ENCODE data around the gene XCR1. TPM values are rescaled to one million over a fixed set of nuclear protein-coding genes. Genes with fewer than 3 reads are reported as not detected.
"Not testable (repeated sequence)": the region's sequence is repeated elsewhere in the genome, so short reads cannot be mapped to it uniquely, and the experiment has no call there.

The XCR1 gene
- total and polyA plus RNA-seq, 4 donors, result 0.26 to 0.63 TPM; not detected in 2

DNA sequence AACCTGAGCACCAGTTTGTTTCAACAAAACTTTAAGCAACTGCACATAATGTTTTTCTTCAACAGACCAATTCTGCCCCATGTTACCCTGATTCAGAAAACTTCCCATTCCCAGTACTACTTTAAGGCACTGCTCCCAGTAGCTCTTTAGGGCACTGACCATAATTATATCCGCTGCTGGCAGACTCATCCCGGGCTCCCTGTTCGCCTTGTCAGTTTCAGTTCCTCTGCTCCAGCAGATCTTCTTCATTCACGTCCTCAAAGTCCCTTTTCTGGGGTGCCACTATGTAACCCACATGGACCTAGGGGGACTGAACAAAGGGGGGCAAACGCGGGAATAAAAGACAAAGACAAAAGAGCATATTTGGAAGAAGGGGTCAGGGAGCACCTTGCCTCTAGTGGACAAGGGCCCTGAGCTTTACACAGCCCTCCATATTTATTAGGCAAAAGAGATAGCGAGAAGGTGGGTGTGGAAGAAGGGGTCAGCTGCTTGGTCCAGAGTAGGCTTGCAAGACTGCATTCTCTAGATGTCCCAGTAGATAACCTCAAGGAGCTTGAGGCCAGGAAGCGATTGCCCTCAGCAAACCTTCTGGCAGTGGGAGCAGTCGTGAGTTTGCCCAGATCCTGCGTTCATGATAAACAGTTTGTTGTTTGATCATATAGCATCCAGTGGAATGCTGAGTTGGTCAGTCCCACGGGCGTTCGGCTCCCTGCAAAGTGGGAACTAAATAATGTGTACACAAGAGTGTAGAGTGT lies 26.7 kb upstream of the XCR1 start:
- WGBS, 2 donors, result 88 to 90% methylated on average over 13 of the region's 13 CpGs
- intact Hi-C loops (cut with DNase I); H3K36me3 ChIP-seq (ENCODE audit: control insufficient read depth in 1 of 2, insufficient read depth in 2 of 2, low read length in 1 of 2); ATAC-seq (ENCODE audit: low FRiP score); H3K27me3 ChIP-seq (ENCODE audit: control insufficient read depth in 1 of 2, insufficient read depth in 2 of 2, low read length in 1 of 2); H3K4me1 ChIP-seq (ENCODE audit: control insufficient read depth in 1 of 2, insufficient read depth in 2 of 2, low read length in 2 of 2); H3K9me3 ChIP-seq (ENCODE audit: control insufficient read depth, low read length); DNase-seq; H3K27ac ChIP-seq (ENCODE audit: low read depth in 1 of 2, low read length in 2 of 2); H3K4me3 ChIP-seq (ENCODE audit: low read length in 2 of 2): not testable (repeated sequence)

DNA sequence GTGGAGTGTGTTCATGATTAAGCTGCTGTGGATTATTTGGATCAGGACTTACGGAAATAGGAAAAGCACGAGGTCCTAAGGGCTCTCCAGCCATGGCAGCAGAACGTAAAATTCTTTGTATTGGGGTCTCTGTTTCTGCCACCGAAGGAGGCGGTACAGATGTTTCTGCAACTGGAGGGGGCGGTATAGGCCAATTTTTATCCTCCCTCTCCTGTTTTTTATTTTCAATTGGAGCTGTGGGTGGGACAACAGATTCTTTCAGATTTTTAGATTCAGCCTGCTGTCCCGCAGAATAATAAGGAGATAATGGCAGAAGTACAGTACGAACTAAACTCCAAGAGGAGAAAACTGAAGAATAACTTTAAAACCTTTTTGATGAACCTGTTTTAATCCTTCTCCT lies 26.0 kb upstream of the XCR1 start:
- H3K4me1 ChIP-seq (ENCODE audit: control insufficient read depth in 1 of 2, insufficient read depth in 2 of 2, low read length in 2 of 2); DNase-seq; H3K36me3 ChIP-seq (ENCODE audit: control insufficient read depth in 1 of 2, insufficient read depth in 2 of 2, low read length in 1 of 2); H3K27me3 ChIP-seq (ENCODE audit: control insufficient read depth in 1 of 2, insufficient read depth in 2 of 2, low read length in 1 of 2); H3K27ac ChIP-seq (ENCODE audit: low read depth in 1 of 2, low read length in 2 of 2); H3K9me3 ChIP-seq (ENCODE audit: control insufficient read depth, low read length); ATAC-seq (ENCODE audit: low FRiP score); intact Hi-C loops (cut with DNase I); H3K4me3 ChIP-seq (ENCODE audit: low read length in 2 of 2): not testable (repeated sequence)
- WGBS, 2 donors, result 58 to 64% methylated on average over 8 of the region's 8 CpGs

DNA sequence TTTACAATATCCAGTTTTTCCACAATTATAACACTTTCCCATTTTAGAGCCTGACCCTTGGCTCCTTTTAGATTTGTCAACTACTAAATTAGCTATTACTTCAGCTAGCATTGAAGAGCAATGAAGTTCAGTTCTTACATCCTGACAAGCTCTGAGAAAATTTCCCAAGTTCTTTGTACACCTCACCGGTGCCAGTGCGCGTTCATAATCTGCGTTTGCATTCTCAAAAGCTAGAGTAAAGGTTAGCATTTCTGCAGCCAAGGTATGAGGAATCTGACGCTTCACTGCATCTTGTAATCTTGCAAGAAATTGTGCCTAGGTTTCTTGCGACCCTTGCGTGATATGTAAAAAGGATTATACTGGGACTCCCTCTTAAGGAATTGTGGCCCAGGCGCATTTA lies 25.2 kb upstream of the XCR1 start:
- Histone ChIP-seq H3K9me3 (ENCODE audit: control insufficient read depth, low read length) (no peaks in the 10 kb centered on the region), H3K4me3 (ENCODE audit: low read length in 2 of 2) (no peak overlapping the region), H3K27ac (ENCODE audit: low read depth in 1 of 2, low read length in 2 of 2) (no peak overlapping the region), H3K36me3 (ENCODE audit: control insufficient read depth in 1 of 2, insufficient read depth in 2 of 2, low read length in 1 of 2) (no peaks in the 10 kb centered on the region), H3K4me1 (ENCODE audit: control insufficient read depth in 1 of 2, insufficient read depth in 2 of 2, low read length in 2 of 2) (peaks cover 0 to 2% of the 10 kb centered on the region in 2 donors), H3K27me3 (ENCODE audit: control insufficient read depth in 1 of 2, insufficient read depth in 2 of 2, low read length in 1 of 2) (no peaks in the 10 kb centered on the region)
- intact Hi-C loops (cut with DNase I), result no loop called here
- ATAC-seq (ENCODE audit: low FRiP score) (no peak), DNase-seq (no peak)
- WGBS, 2 donors, result 93% methylated on average over 8 of the region's 8 CpGs

DNA sequence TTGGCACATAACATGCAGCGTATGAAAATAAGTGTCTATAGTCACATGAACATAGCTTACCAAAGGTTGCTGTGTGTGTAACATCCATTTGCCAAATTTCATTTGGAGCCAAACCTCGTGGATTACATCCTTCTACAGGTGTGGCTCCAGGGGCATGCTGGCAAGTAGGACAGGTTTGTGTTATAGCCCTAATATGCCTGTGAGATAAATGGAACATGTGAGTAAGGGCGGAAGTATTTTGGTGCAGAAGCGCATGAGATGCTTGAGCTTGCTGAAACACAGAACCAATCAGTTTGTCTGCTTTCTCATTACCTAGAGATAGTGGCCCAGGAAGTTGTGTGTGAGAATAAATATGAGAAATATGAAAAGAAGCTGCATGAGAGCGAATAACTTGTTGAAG lies 21.8 kb upstream of the XCR1 start:
- WGBS, 2 donors, result 80 to 83% methylated on average over 5 of the region's 5 CpGs

DNA sequence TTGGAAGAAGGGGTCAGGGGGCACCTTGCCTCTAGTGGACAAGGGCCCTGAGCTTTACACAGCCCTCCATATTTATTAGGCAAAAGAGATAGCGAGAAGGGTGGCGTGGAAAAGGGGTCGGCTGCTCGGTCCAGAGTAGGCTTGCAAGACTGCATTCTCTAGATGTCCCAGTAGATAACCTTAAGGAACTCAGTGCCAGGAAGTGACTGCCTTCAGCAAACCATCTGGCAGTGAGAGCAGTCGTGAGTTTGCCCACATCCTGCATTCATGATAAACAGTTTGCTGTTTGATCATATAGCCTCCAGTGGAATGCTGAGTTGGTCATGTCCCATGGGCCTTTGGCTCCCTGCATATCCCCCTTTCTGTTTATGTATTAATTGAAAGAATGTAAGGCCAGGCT lies 18.9 kb upstream of the XCR1 start:
- H3K27me3 ChIP-seq (ENCODE audit: control insufficient read depth in 1 of 2, insufficient read depth in 2 of 2, low read length in 1 of 2); ATAC-seq (ENCODE audit: low FRiP score); H3K9me3 ChIP-seq (ENCODE audit: control insufficient read depth, low read length); H3K27ac ChIP-seq (ENCODE audit: low read depth in 1 of 2, low read length in 2 of 2); H3K36me3 ChIP-seq (ENCODE audit: control insufficient read depth in 1 of 2, insufficient read depth in 2 of 2, low read length in 1 of 2); H3K4me3 ChIP-seq (ENCODE audit: low read length in 2 of 2); DNase-seq; H3K4me1 ChIP-seq (ENCODE audit: control insufficient read depth in 1 of 2, insufficient read depth in 2 of 2, low read length in 2 of 2): not testable (repeated sequence)
- intact Hi-C loops (cut with DNase I), result loop anchor here in 1 of 2 donors (5.0 kb wide), 1 partner anchor 36 kb away; no protein-coding TSS in a partner anchor
- WGBS, 2 donors, result 81 to 82% methylated on average over 5 of the region's 5 CpGs

More for the DNA sequence above, 21.8 kb upstream of the XCR1 start:
- Histone ChIP-seq H3K4me3 (ENCODE audit: low read length in 2 of 2) (no peak overlapping the region), H3K27me3 (ENCODE audit: control insufficient read depth in 1 of 2, insufficient read depth in 2 of 2, low read length in 1 of 2) (no peaks in the 10 kb centered on the region), H3K36me3 (ENCODE audit: control insufficient read depth in 1 of 2, insufficient read depth in 2 of 2, low read length in 1 of 2) (no peaks in the 10 kb centered on the region), H3K27ac (ENCODE audit: low read depth in 1 of 2, low read length in 2 of 2) (no peak overlapping the region), H3K4me1 (ENCODE audit: control insufficient read depth in 1 of 2, insufficient read depth in 2 of 2, low read length in 2 of 2) (peaks cover 0 to 2% of the 10 kb centered on the region in 2 donors), H3K9me3 (ENCODE audit: control insufficient read depth, low read length) (no peaks in the 10 kb centered on the region)
- ATAC-seq (ENCODE audit: low FRiP score) (no peak), DNase-seq (no peak)
- intact Hi-C loops (cut with DNase I), result loop anchor here in 1 of 2 donors (5.0 kb wide), 1 partner anchor 33 kb away; no protein-coding TSS in a partner anchor

DNA sequence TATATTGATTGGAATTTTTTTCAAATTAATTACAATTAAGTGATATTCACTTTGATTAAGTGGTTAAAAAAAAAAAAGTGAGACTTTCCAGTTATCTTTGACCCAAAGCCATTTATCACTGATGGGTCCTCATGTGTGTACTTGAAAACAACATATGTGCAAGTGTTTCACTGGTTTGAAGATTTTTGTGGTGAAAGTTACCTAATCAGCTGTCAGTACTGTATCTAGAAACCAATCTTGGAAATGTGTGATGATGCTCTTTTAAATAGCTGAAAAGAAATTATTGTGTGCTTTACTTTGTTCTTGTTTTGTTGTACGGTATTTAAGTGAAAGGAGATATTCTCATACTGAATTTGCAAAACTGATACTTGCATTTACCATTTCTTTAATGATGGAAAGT lies 11.6 kb upstream of the XCR1 start:
- H3K27ac ChIP-seq (ENCODE audit: low read depth in 1 of 2, low read length in 2 of 2), result no peak overlapping the region
- no peak overlapping the region for H3K4me3 ChIP-seq (ENCODE audit: low read length in 2 of 2)
- H3K27me3 ChIP-seq (ENCODE audit: control insufficient read depth in 1 of 2, insufficient read depth in 2 of 2, low read length in 1 of 2), result peaks cover 0 to 1% of the 10 kb centered on the region in 2 donors
- no peak for DNase-seq
- no peaks in the 10 kb centered on the region for H3K9me3 ChIP-seq (ENCODE audit: control insufficient read depth, low read length)
- WGBS, 2 donors, result 91 to 92% methylated on average over 1 of the region's 1 CpG
- ATAC-seq (ENCODE audit: low FRiP score), result no peak
- intact Hi-C loops (cut with DNase I), result no loop called here
- no peaks in the 10 kb centered on the region for H3K4me1 ChIP-seq (ENCODE audit: control insufficient read depth in 1 of 2, insufficient read depth in 2 of 2, low read length in 2 of 2)
- H3K36me3 ChIP-seq (ENCODE audit: control insufficient read depth in 1 of 2, insufficient read depth in 2 of 2, low read length in 1 of 2), result no peaks in the 10 kb centered on the region

DNA sequence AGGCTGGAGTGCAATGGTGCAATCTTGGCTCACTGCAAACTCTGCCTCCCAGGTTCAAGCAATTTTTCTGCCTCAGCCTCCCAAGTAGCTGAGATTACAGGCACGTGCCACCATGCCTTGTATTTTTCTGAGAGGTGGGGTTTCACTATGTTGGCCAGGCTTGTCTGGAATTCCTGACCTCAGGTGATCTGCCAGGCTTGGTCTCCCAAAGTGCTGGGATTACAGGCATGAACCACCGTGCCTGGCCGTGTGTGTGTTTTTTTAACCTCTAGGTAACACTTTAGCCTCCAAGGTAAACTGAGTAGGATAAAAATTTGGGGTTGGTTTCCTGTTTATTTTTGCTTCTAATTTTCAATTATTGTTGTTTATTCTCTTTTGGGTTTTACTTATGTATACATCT lies 10.8 kb upstream of the XCR1 start:
- H3K9me3 ChIP-seq (ENCODE audit: control insufficient read depth, low read length); intact Hi-C loops (cut with DNase I); H3K27me3 ChIP-seq (ENCODE audit: control insufficient read depth in 1 of 2, insufficient read depth in 2 of 2, low read length in 1 of 2); H3K27ac ChIP-seq (ENCODE audit: low read depth in 1 of 2, low read length in 2 of 2); H3K36me3 ChIP-seq (ENCODE audit: control insufficient read depth in 1 of 2, insufficient read depth in 2 of 2, low read length in 1 of 2); ATAC-seq (ENCODE audit: low FRiP score); H3K4me3 ChIP-seq (ENCODE audit: low read length in 2 of 2); DNase-seq; H3K4me1 ChIP-seq (ENCODE audit: control insufficient read depth in 1 of 2, insufficient read depth in 2 of 2, low read length in 2 of 2): not testable (repeated sequence)
- WGBS, 2 donors, result 40 to 54% methylated on average over 3 of the region's 3 CpGs

DNA sequence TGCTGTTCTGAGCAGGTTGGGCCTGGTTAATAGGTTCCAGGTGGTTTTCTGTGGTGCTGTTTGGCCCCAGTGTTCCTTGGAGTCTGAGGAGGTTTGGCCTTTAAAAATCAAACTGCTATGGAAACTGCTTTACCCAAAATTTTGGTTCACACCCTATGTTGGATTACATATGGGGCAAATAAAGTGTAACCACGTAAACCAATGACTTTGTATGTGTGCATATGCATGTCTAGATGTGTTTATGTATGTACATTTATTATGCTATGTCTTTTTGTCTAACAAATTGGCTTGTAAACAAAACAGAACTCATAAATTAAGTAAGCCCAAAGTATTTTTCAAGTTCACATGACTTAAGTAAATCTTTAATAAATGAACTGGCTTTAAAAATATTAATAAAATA lies 8.9 kb upstream of the XCR1 start:
- H3K4me1 ChIP-seq (ENCODE audit: control insufficient read depth in 1 of 2, insufficient read depth in 2 of 2, low read length in 2 of 2), result no peaks in the 10 kb centered on the region
- no peak overlapping the region for H3K27ac ChIP-seq (ENCODE audit: low read depth in 1 of 2, low read length in 2 of 2)
- no peaks in the 10 kb centered on the region for H3K9me3 ChIP-seq (ENCODE audit: control insufficient read depth, low read length)
- DNase-seq (no peak), ATAC-seq (ENCODE audit: low FRiP score) (no peak)
- 85 to 96% methylated on average over 1 of the region's 1 CpG for WGBS, 2 donors
- intact Hi-C loops (cut with DNase I), result no loop called here
- H3K36me3 ChIP-seq (ENCODE audit: control insufficient read depth in 1 of 2, insufficient read depth in 2 of 2, low read length in 1 of 2), result no peaks in the 10 kb centered on the region
- H3K4me3 ChIP-seq (ENCODE audit: low read length in 2 of 2), result no peak overlapping the region
- H3K27me3 ChIP-seq (ENCODE audit: control insufficient read depth in 1 of 2, insufficient read depth in 2 of 2, low read length in 1 of 2), result peaks cover 0 to 1% of the 10 kb centered on the region in 2 donors

DNA sequence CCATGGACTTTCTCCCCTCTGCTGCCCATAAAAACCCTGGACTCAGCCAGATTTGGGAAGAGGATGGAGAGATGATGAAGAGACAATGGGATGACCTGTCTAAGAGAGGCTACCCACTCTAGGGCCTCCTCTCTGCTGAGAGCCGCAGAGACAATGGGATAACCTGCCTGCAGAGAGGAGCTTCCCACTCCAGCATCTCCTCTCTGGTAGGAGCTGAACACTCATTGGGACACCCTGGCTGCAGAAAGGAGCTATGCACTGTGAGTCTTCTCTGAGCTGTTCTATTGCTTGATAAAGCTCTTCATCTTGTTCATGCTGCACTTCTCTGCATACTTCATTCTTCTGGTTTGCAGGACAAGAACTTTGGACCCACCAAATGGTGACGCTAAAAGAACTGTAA lies 4.5 kb upstream of the XCR1 start:
- H3K4me1 ChIP-seq (ENCODE audit: control insufficient read depth in 1 of 2, insufficient read depth in 2 of 2, low read length in 2 of 2), result no peaks in the 10 kb centered on the region
- no peak overlapping the region for H3K27ac ChIP-seq (ENCODE audit: low read depth in 1 of 2, low read length in 2 of 2)
- DNase-seq, result no peak
- peaks cover 0 to 1% of the 10 kb centered on the region in 2 donors for H3K27me3 ChIP-seq (ENCODE audit: control insufficient read depth in 1 of 2, insufficient read depth in 2 of 2, low read length in 1 of 2)
- no peak overlapping the region for H3K4me3 ChIP-seq (ENCODE audit: low read length in 2 of 2)
- H3K9me3 ChIP-seq (ENCODE audit: control insufficient read depth, low read length), result peaks cover 2% of the 10 kb centered on the region
- WGBS, 2 donors, result 90 to 93% methylated on average over 2 of the region's 2 CpGs
- H3K36me3 ChIP-seq (ENCODE audit: control insufficient read depth in 1 of 2, insufficient read depth in 2 of 2, low read length in 1 of 2), result no peaks in the 10 kb centered on the region
- intact Hi-C loops (cut with DNase I), result no loop called here
- ATAC-seq (ENCODE audit: low FRiP score), result no peak
